GM18870 (cell line): Measurements from ENCODE around the gene CXorf51B.
"Not testable (repeated sequence)": the region's sequence is repeated elsewhere in the genome, so short reads cannot be mapped to it uniquely, and the experiment has no call there.

Experiments
- ATAC-seq: cut with Tn5 transposase; IDR thresholded peaks from one replicate; pipeline ENCODE4 v1.9.1; 2021; ENCODE audit warnings: moderate library complexity; ENCODE audit not compliant: unreplicated experiment

The CXorf51B gene

GRCh38 chrX:146809471-146809870 lies at the start of gene CXorf51B:
Gene CXorf51B, plus strand, starts transcription at chrX:146809771. Its CDS starts 21 bp downstream, at chrX:146809792.
- ATAC-seq, result not testable (repeated sequence)

- ATAC-seq, result not testable (repeated sequence)
Measured at GRCh38 chrX:146814644-146815043, 5.1 kb downstream of the CXorf51B start, which contains the start of gene CXorf51A. Gene CXorf51A, minus strand, starts transcription at chrX:146814744. Its CDS starts 21 bp downstream, at chrX:146814723.

GRCh38 chrX:146831994-146832393 lies 22.4 kb downstream of the CXorf51B start:
- no peak for ATAC-seq

- ATAC-seq, result no peak
Measured at GRCh38 chrX:146854281-146854680, 44.7 kb downstream of the CXorf51B start.
